GM21528 (cell line): ENCODE results near the gene MRS2.
"Not testable (repeated sequence)": the region's sequence is repeated elsewhere in the genome, so short reads cannot be mapped to it uniquely, and the experiment has no call there.

ENCODE experiments used
- ATAC-seq: cut with Tn5 transposase; IDR thresholded peaks from one replicate; pipeline ENCODE4 v1.9.1; 2021; ENCODE audit warnings: mild to moderate bottlenecking, moderate library complexity; ENCODE audit not compliant: unreplicated experiment, low FRiP score

Gene MRS2

GRCh38 chr6:24387818-24388217 lies 14.9 kb upstream of the MRS2 start:
- ATAC-seq: no peak

- ATAC-seq: no peak
Observed at GRCh38 chr6:24391208-24391607, 11.5 kb upstream of the MRS2 start.

- peak; percentile 80 for ATAC-seq
Observed at GRCh38 chr6:24391756-24392405, 10.9 kb upstream of the MRS2 start.

GRCh38 chr6:24394061-24394779 lies 8.5 kb upstream of the MRS2 start:
- no peak for ATAC-seq

- ATAC-seq: no peak
Observed at GRCh38 chr6:24394780-24395437, 7.8 kb upstream of the MRS2 start.

GRCh38 chr6:24396824-24397223 lies 5.9 kb upstream of the MRS2 start:
- no peak for ATAC-seq

GRCh38 chr6:24397631-24398030 lies 5.1 kb upstream of the MRS2 start:
- no peak for ATAC-seq

- ATAC-seq: not testable (repeated sequence)
Observed at GRCh38 chr6:24400045-24401039, 2.4 kb upstream of the MRS2 start.

- no peak for ATAC-seq
Observed at GRCh38 chr6:24401458-24401857, 1.3 kb upstream of the MRS2 start.

- ATAC-seq: no peak
Observed at GRCh38 chr6:24403501-24403824, 727 bp downstream of the MRS2 start.

- no peak for ATAC-seq
Observed at GRCh38 chr6:24405262-24405661, 2.5 kb downstream of the MRS2 start.

- ATAC-seq: peak; percentile 93
Observed at GRCh38 chr6:24408719-24409410, 6.1 kb downstream of the MRS2 start.

GRCh38 chr6:24410622-24411021 lies 7.9 kb downstream of the MRS2 start:
- ATAC-seq: no peak

GRCh38 chr6:24412294-24412693 lies 9.6 kb downstream of the MRS2 start:
- no peak for ATAC-seq

- ATAC-seq: not testable (repeated sequence)
Observed at GRCh38 chr6:24414531-24414930, 11.8 kb downstream of the MRS2 start.

- peak; percentile 74 for ATAC-seq
Observed at GRCh38 chr6:24415753-24416152, 13.0 kb downstream of the MRS2 start.

- ATAC-seq: no peak
Observed at GRCh38 chr6:24419526-24419925, 16.8 kb downstream of the MRS2 start.

- no peak for ATAC-seq
Observed at GRCh38 chr6:24425091-24425490, 22.4 kb downstream of the MRS2 start.

- ATAC-seq: no peak
Observed at GRCh38 chr6:24426729-24427446, 24.2 kb downstream of the MRS2 start.
